ENCODE data around the gene CEACAM18.

- TF ChIP-seq CTCF (IDR thresholded peaks at IDR 0.05) (no peak), POLR2A (IDR thresholded peaks at IDR 0.05) (no peak)
Observed at GRCh38 chr19:51448411-51449016, 29.8 kb upstream of the CEACAM18 start.

All from body of pancreas (tissue), 4 donors.